ENCODE measurements around the gene IPO4.
"Not testable (repeated sequence)": the region's sequence is repeated elsewhere in the genome, so short reads cannot be mapped to it uniquely, and the experiment has no call there.

The IPO4 gene, protein sequence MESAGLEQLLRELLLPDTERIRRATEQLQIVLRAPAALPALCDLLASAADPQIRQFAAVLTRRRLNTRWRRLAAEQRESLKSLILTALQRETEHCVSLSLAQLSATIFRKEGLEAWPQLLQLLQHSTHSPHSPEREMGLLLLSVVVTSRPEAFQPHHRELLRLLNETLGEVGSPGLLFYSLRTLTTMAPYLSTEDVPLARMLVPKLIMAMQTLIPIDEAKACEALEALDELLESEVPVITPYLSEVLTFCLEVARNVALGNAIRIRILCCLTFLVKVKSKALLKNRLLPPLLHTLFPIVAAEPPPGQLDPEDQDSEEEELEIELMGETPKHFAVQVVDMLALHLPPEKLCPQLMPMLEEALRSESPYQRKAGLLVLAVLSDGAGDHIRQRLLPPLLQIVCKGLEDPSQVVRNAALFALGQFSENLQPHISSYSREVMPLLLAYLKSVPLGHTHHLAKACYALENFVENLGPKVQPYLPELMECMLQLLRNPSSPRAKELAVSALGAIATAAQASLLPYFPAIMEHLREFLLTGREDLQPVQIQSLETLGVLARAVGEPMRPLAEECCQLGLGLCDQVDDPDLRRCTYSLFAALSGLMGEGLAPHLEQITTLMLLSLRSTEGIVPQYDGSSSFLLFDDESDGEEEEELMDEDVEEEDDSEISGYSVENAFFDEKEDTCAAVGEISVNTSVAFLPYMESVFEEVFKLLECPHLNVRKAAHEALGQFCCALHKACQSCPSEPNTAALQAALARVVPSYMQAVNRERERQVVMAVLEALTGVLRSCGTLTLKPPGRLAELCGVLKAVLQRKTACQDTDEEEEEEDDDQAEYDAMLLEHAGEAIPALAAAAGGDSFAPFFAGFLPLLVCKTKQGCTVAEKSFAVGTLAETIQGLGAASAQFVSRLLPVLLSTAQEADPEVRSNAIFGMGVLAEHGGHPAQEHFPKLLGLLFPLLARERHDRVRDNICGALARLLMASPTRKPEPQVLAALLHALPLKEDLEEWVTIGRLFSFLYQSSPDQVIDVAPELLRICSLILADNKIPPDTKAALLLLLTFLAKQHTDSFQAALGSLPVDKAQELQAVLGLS

GRCh38 chr14:24188251-24189058 lies at the start of gene IPO4:
Gene IPO4, minus strand, starts transcription at chr14:24188816. Its CDS starts 29 bp downstream, at chr14:24188787.
- DNase-seq = peak; percentile 92

DNA sequence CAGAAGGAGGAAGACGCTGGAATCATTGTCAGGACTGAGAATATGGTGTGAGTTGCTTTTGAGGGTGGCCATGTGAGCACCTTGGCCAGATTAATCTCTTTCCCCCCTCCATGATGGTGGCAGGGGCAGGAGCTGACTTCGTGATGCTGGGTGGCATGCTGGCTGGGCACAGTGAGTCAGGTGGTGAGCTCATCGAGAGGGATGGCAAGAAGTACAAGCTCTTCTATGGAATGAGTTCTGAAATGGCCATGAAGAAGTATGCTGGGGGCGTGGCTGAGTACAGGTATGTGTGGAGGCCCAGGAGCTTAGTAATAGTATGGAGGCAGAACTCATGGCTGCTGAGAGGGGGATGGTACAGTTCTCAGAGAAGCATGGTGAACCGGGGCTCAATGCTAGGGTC lies 49.5 kb upstream of the IPO4 start:
- DNase-seq = no peak

GRCh38 chr14:24237463-24237955 lies 48.9 kb upstream of the IPO4 start:
- DNase-seq = no peak

- DNase-seq = no peak
Observed at GRCh38 chr14:24236689-24237462, 48.3 kb upstream of the IPO4 start.

DNA sequence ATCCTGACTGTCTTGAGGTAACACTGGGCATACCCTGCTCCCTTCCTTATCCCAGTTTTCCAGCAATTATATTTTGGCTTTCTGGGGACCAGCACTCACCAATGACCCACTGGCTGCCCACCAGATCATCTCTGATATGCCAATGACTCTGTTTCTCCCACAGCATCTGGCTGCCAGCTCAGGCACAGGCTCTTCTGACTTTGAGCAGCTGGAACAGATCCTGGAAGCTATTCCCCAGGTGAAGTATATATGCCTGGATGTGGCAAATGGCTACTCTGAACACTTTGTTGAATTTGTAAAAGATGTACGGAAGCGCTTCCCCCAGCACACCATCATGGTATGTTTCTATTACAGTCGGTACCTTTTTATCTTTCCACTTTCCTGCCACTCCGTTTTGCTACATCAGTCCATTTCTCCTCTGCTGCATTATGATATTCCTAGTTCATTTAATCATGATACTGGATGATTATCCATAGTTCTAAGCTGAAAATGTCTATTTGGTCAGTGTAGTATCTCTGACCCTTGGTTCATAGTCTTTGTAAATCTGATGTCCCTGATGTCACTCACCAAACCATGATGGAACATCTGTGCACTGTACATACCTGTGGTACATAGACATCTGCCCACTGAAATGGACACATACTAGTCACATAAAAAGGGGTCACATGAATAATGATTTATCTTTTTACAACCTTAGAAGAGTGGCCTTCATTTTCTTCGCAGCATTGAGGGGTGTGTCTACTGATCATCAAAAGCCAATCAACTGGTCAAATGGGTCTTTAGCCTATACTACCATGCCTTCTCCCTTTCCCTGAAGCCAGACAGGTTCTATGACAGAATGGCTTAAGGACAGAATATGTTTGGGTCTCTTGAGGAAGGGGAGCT lies 47.4 kb upstream of the IPO4 start:
- DNase-seq = no peak

DNA sequence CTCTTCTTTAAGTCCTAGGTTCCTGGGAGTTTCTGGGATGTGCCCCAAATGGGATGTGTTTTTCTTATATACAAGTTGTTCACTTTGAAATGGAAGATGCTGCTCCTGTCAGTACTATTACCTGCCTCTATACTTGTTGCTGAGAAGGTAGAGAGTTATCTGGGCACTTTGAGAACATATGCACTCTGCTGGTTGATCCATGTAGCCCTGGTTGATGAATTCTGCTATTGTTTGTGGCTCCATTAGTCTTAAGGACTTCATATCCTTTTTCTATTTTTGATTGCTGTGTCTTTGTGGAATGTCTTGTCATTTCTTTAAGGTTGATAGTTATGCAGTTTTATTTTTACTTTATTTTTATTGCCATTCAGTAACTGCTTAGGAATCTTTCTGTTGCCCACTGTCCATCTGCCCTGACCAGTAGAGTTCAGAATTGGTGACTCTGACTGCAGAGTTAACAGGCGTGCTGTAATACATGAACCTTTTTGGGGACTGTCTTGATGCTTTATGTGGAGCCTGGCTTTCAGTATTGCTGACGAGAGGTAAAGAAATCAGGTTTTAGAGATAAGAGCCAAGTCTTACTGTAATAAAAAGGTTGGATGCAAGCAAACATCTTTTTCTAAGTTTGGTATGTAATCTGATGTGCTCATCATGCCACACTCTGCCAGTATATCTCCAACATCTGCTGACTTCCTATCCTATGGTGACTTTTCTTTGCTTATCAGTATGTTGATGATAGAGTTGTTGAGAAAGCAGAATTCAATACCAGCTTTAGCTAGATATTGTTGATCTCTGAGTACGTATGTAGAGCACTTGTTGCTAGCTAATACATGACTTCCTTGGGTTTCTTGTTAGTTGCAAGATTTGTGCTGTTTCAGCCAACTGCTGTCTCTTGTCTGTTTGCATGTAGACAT lies 45.7 kb upstream of the IPO4 start:
- no peak for DNase-seq

- DNase-seq = no peak
Observed at GRCh38 chr14:24233538-24233866, 44.9 kb upstream of the IPO4 start.

- no peak for DNase-seq
Observed at GRCh38 chr14:24232645-24233537, 44.3 kb upstream of the IPO4 start, which contains the start of gene GMPR2. Gene GMPR2, plus strand, starts transcription at chr14:24232929. Its CDS starts 325 bp downstream, at chr14:24233254.

- peak; percentile 89 for DNase-seq
Observed at GRCh38 chr14:24232121-24232644, 43.6 kb upstream of the IPO4 start, which contains the start of gene NEDD8. Gene NEDD8, minus strand, starts transcription at chr14:24232367. Its CDS starts 100 bp downstream, at chr14:24232267.

DNA sequence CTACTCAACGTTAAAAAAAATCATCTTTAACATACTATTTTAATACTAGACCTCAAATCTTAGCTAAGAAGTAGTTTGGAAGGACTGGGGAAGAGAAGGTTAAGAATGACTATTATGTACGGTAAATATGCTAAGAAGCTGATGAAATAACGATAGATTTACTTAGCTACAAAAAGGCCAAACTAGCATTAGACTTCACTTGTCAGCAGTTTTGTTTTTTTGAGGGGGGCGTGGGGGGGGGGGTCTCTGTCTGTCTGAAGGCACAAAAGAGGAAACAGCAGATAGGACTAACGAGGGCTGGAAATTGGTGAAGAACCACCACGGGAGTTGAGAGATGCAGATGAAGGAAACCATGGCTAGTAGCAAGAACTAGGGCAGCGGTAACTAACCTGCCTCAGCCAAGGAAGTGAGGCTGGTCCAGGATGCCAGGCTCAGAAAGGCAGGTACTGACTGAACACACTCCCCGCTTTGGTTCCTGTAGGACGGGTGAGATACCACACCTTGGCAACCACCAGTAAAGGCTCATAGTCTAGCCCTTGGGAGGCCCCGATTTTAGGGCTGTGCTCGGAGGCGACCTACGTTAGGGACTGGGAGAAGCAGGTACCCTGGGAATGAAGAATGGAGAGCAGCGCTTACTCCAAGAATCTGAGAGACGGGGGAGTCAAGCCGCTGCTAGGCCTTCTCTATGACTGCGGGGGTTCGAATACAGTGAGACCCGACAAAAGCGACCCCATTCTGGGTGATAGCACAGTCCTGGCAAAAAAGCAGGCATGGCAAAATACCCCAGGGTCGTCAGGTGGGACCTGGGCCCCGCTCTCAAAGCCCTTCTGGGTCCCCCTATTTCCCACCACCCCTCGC lies 42.9 kb upstream of the IPO4 start:
- DNase-seq = peak; percentile 40

DNA sequence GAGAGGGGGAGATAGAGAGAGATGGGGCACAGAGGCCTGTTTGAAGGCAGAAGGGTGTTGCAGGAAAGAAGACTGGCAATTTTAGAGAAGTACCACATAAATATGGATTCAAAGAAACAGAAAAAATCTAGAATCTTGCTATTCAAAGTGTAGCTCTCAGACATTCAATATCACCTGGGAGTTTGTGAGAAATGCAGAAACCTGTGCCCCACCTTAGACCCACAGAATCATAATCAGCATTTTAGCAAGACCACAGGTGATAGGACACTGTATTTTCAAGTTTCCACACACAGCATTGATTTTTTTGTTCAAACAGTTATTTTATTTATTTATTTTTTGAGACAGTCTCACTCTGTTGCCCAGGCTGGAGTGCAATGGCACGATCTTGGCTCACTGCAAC lies 40.3 kb upstream of the IPO4 start:
- no peak for DNase-seq

- no peak for DNase-seq
Observed at GRCh38 chr14:24226473-24226872, 37.9 kb upstream of the IPO4 start.

DNA sequence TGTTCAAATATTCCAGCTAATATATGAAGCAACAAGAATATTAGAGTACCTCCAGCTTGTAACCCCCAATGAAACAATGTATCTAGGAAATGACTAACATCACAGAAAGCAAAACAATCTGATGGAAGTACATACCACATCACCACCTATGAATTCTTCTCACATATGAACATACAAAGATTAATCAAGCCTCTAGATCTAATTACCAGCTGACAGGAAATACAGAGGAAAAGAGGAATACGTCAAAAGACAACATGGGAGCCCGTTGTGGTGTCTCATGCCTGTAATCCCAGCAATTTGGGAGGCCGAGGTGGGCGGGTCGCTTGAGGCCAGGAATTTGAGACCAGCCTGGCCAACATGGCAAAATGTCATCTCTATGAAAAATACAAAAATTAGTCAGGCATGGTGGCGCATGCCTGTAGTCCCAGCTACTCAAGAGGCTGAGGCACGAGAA lies 36.0 kb upstream of the IPO4 start:
- DNase-seq = no peak

DNA sequence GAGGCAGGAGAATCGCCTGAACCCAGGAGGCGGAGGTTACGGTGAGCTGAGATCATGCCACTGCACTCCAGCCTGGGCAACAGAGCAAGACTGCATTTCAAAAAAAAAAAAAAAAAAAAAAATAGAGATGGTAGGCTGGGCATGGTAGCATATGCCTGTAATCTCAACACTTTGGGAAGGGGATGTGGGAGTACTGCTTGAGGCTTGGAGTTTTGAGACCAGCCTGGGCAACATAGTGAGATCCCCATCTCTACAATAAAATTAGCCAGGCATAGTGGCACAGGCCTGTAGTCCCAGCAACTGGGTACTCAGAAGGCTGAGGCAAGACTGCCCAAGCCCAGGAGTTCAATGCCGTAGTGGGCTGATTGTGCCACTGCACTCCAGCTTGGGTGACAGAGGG lies 34.4 kb upstream of the IPO4 start:
- not testable (repeated sequence) for DNase-seq

DNA sequence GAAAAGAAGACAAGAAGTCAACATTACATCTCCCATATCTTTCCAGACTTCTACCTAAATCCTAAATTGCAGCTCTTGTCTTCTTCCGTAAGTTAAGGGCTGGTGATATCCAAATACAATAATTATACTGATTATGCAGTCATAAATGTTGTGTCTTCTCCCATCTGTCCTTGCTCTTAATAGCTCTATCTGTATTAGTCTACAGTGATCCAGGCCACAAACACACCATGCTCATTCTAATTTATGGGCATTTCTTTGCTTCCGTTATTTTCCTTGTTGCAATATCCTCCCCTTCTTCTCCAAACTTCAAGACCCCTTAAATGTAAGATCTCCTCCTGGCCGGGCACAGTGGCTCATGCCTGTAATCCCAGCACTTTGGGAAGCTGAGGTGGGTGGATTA lies 30.9 kb upstream of the IPO4 start:
- no peak for DNase-seq

- no peak for DNase-seq
Observed at GRCh38 chr14:24219080-24219479, 30.5 kb upstream of the IPO4 start.

GRCh38 chr14:24216876-24217275 lies 28.3 kb upstream of the IPO4 start:
- DNase-seq = not testable (repeated sequence)
